ENCODE data around the gene AGAP1. TPM values are rescaled to one million over a fixed set of nuclear protein-coding genes. Genes with fewer than 3 reads are reported as not detected.

Gene AGAP1
- total and polyA plus RNA-seq, 2 donors (not counting 3 experiments of a cell fraction or from before 2014, with no cell fraction given), result 10.2 to 20.9 TPM

- no peak for DNase-seq (ENCODE audit: low read depth, low spot score)
- Histone ChIP-seq H4K20me1 (replicated peaks; ENCODE audit: control insufficient read depth, extremely low read depth, insufficient read depth, low read length) (no peaks in the 10 kb centered on the region), H3K79me2 (ENCODE audit: control insufficient read depth, insufficient read depth, low read length) (no peaks in the 10 kb centered on the region), H3K9me3 (replicated peaks; ENCODE audit: control insufficient read depth, insufficient read depth, low read length) (no peaks in the 10 kb centered on the region), H3K9me1 (replicated peaks; ENCODE audit: control insufficient read depth, extremely low read depth, insufficient read depth, low read length) (no peaks in the 10 kb centered on the region), H3K36me3 (ENCODE audit: control insufficient read depth in 2 of 2, extremely low read depth in 1 of 2, insufficient read depth in 2 of 2, low read length in 2 of 2) (no peaks in the 10 kb centered on the region), H3K27me3 (ENCODE audit: control insufficient read depth in 2 of 2, insufficient read depth in 2 of 2, low read length in 2 of 2) (no peaks in the 10 kb centered on the region), H3K4me1 (ENCODE audit: control insufficient read depth, extremely low read depth, insufficient read depth, low read length) (no peaks in the 10 kb centered on the region), H3K9ac (replicated peaks; ENCODE audit: extremely low read depth, insufficient read depth, low read length) (no peak overlapping the region), H3K27ac (ENCODE audit: insufficient read depth, low read depth, low read length) (no peak overlapping the region), H3K4me2 (ENCODE audit: insufficient read depth, low read length) (no peak overlapping the region), H2AFZ (ENCODE audit: low read depth, low read length) (no peak overlapping the region), H3K4me3 (replicated peaks in 1 of 3; ENCODE audit: insufficient read depth in 1 of 3, low read depth in 1 of 3, low read length in 3 of 3) (no peak overlapping the region)
- FAIRE-seq, result no peak
- ChIA-PET POLR2A (no interaction called here), CTCF (interaction anchor here (1.9 kb wide), 1 partner anchor 48 kb away, joined by 5 read pairs; no protein-coding TSS in a partner anchor)
- TF ChIP-seq POLR2AphosphoS5 (IDR thresholded peaks at IDR 0.05; ENCODE audit: insufficient read depth, low read depth, low read length), result no peak
- TF ChIP-seq EZH2 (IDR thresholded peaks at IDR 0.05; ENCODE audit: borderline replicate concordance, low read depth, low read length, severe bottlenecking), result no peak
- dilution Hi-C loops (cut with MboI; ENCODE audit: extremely low pct_ligation_motif_present, low sequenced_read_pairs) (no loop called here), intact Hi-C loops (cut with micrococcal nuclease) (no loop called here)
- BruUV-seq (replicated peaks), result no TSS peak
Measured at GRCh38 chr2:235698028-235698427, 204.2 kb downstream of the AGAP1 start.

- FAIRE-seq (no peak), DNase-seq (ENCODE audit: low read depth, low spot score) (no peak)
- Histone ChIP-seq H3K79me2 (ENCODE audit: control insufficient read depth, insufficient read depth, low read length) (no peaks in the 10 kb centered on the region), H3K36me3 (ENCODE audit: control insufficient read depth in 2 of 2, extremely low read depth in 1 of 2, insufficient read depth in 2 of 2, low read length in 2 of 2) (no peaks in the 10 kb centered on the region), H3K27ac (ENCODE audit: insufficient read depth, low read depth, low read length) (no peak overlapping the region), H4K20me1 (replicated peaks; ENCODE audit: control insufficient read depth, extremely low read depth, insufficient read depth, low read length) (no peaks in the 10 kb centered on the region), H2AFZ (ENCODE audit: low read depth, low read length) (no peak overlapping the region), H3K4me1 (ENCODE audit: control insufficient read depth, extremely low read depth, insufficient read depth, low read length) (no peaks in the 10 kb centered on the region), H3K4me3 (replicated peaks in 1 of 3; ENCODE audit: insufficient read depth in 1 of 3, low read depth in 1 of 3, low read length in 3 of 3) (no peak overlapping the region), H3K4me2 (ENCODE audit: insufficient read depth, low read length) (no peak overlapping the region), H3K27me3 (ENCODE audit: control insufficient read depth in 2 of 2, insufficient read depth in 2 of 2, low read length in 2 of 2) (no peaks in the 10 kb centered on the region), H3K9me3 (replicated peaks; ENCODE audit: control insufficient read depth, insufficient read depth, low read length) (no peaks in the 10 kb centered on the region), H3K9ac (replicated peaks; ENCODE audit: extremely low read depth, insufficient read depth, low read length) (no peak overlapping the region), H3K9me1 (replicated peaks; ENCODE audit: control insufficient read depth, extremely low read depth, insufficient read depth, low read length) (no peaks in the 10 kb centered on the region)
- dilution Hi-C loops (cut with MboI; ENCODE audit: extremely low pct_ligation_motif_present, low sequenced_read_pairs), result no loop called here
- intact Hi-C loops (cut with micrococcal nuclease), result no loop called here
- BruUV-seq (replicated peaks), result no TSS peak
- TF ChIP-seq POLR2A (IDR thresholded peaks at IDR 0.05; ENCODE audit: low read depth, low read length), result no peak
- no peak for TF ChIP-seq CTCF (IDR thresholded peaks at IDR 0.05; ENCODE audit: extremely low read depth in 1 of 2, insufficient read depth in 1 of 2, low read depth in 1 of 2, low read length in 2 of 2)
- no peak for TF ChIP-seq MYC (IDR thresholded peaks at IDR 0.05; ENCODE audit: low read depth, low read length)
- TF ChIP-seq FOS (IDR thresholded peaks at IDR 0.05; ENCODE audit: borderline replicate concordance, insufficient read depth, low read length), result no peak
- no peak for TF ChIP-seq MAX (IDR thresholded peaks at IDR 0.05; ENCODE audit: insufficient read depth, insufficient read length)
- no peak for TF ChIP-seq JUN (IDR thresholded peaks at IDR 0.05; ENCODE audit: borderline replicate concordance, insufficient read depth, insufficient read length, low read depth)
- TF ChIP-seq POLR2AphosphoS5 (IDR thresholded peaks at IDR 0.05; ENCODE audit: insufficient read depth, low read depth, low read length), result no peak
- TF ChIP-seq EZH2 (IDR thresholded peaks at IDR 0.05; ENCODE audit: borderline replicate concordance, low read depth, low read length, severe bottlenecking), result no peak
- no peak for TF ChIP-seq GATA2 (IDR thresholded peaks at IDR 0.05; ENCODE audit: insufficient read depth, insufficient read length, low read depth, low read length)
- ChIA-PET POLR2A (no interaction called here), CTCF (interaction anchor here (1.9 kb wide), 1 partner anchor 48 kb away, joined by 5 read pairs; no protein-coding TSS in a partner anchor)
Measured at GRCh38 chr2:235698491-235698890, 204.6 kb downstream of the AGAP1 start.

Measured in endothelial cell of umbilical vein (primary cell).